ENCODE data around the gene UTP4.
"Not testable (repeated sequence)": the region's sequence is repeated elsewhere in the genome, so short reads cannot be mapped to it uniquely, and the experiment has no call there.

The UTP4 gene

GRCh38 chr16:69111216-69111875 is 21.1 kb upstream of the UTP4 start:
- DNase-seq = no peak

DNA sequence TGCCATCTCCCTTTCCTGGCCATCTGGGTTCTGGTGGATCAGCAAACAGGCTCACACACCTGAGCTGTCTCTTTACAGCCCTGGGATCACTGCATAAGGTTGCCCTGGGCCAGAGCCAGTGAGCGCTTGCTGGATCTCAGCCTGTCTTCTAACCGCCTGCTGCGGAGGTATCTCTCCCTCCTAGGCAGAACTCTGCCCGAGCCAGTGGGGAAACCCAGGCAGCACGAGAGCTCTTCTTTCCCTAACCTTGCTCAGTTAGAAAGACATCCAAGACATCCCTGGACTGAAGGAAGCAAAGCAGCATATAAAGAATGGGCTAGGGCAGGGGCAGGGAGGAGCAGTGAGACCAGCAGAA is 20.6 kb upstream of the UTP4 start:
- DNase-seq = no peak

- DNase-seq = peak; percentile 26
Observed at GRCh38 chr16:69112285-69113129, 19.9 kb upstream of the UTP4 start.

DNA sequence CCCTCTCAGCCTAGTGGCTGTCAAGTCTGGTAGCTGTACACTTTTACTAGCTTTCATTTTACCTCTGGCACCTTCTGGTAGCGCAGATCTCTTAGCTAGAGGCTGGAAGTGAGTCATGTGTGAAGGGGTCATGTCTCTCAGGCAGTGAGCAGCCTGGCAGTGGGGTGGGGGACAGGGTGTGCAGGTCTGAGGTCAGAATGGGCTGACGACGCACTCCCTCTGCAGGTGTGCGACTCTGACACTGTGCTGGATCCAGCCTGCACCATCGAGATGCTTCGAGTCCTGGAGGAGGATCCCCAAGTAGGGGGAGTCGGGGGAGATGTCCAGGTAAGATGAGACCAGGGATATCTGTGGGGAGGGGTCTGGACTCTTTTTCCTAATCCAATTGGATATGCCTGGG is 19.2 kb upstream of the UTP4 start:
- no peak for DNase-seq

- DNase-seq = no peak
Observed at GRCh38 chr16:69114346-69114975, 18.0 kb upstream of the UTP4 start.

DNA sequence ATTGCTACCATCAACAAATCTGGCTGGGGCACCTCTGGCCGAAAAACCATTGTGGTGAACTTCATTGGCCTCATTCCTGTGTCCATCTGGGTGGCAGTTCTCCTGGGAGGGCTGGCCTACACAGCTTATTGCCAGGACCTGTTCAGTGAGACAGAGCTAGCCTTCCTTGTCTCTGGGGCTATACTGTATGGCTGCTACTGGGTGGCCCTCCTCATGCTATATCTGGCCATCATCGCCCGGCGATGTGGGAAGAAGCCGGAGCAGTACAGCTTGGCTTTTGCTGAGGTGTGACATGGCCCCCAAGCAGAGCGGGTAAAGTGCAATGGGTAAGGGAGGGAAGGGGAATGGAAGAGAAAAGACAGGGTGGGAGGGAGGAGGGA is 17.5 kb upstream of the UTP4 start:
- no peak for DNase-seq

GRCh38 chr16:69115361-69115760 is 17.1 kb upstream of the UTP4 start:
- no peak for DNase-seq

GRCh38 chr16:69115837-69116236 is 16.6 kb upstream of the UTP4 start:
- DNase-seq = no peak

DNA sequence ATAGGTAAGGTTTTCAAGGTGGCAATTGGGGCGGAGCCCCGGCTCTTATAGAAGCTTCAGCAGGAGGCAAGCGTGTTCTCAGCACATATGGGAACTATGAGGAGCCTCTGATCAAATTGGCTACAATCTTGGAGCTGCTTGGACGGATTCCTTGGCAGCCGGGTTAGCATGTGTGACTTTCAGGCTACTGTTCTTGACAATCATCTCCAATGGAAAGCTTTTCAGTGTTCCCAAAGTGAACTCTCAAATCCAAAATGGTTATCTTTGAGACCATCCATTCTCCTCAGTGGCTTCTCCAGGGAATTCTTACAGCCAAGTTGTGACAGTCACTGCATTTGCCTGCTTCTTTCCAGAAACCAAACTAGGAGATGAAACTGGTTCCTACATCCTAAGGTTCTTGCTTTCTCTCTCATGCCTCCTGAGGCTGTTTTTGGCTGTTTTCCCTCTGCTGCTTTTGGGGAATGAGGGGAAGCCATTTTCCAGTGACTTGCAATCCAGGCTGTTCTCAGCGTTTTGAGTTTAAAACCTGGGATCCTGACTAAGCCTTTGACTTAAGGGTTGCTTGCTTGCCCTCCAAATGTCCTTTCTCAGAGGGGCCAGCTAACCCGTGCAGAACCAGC is 16.1 kb upstream of the UTP4 start:
- DNase-seq = no peak

GRCh38 chr16:69116906-69117305 is 15.5 kb upstream of the UTP4 start:
- DNase-seq = no peak

GRCh38 chr16:69118468-69118867 is 14.0 kb upstream of the UTP4 start:
- no peak for DNase-seq

GRCh38 chr16:69118994-69119393 is 13.5 kb upstream of the UTP4 start:
- DNase-seq = no peak

DNA sequence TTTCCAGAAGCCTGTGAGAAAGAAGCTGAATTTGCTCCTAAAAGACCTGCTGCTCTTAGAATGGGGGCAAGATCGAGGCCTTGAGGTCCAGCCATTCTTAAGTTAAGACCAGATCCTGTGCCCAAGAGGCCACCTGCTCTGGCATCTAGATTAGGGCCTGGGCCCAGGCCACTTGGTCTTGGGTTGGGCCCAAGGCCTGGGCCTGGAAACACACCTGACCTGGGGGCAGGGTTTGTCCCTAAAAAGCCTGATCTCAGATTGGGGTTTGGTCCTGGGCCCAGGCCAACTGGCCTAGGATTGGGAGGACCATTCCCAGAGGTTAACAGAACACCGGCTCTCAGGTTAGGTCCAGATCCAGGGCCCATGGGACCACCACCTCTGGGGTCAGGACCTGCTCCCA is 12.9 kb upstream of the UTP4 start:
- no peak for DNase-seq

GRCh38 chr16:69120096-69120664 is 12.3 kb upstream of the UTP4 start:
- DNase-seq = no peak

GRCh38 chr16:69123910-69124309 is 8.5 kb upstream of the UTP4 start:
- DNase-seq = peak; percentile 78

- not testable (repeated sequence) for DNase-seq
Observed at GRCh38 chr16:69124406-69124805, 8.0 kb upstream of the UTP4 start.

DNA sequence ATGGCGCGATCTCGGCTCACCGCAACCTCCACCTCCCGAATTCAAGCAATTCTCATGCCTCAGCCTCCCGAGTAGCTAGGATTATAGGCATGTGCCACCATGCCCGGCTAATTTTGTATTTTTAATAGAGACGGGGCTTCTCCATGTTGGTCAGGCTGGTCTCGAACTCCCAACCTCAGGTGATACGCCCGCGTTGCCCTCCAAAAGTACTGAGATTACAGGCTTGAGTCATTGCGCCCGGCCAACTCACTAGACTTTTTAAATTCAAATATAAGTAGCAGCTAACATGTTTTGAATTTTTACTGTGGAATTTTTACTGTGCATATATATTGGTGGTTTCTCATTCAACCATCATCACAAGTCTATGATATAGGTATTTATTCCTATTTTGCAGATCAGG is 7.5 kb upstream of the UTP4 start:
- not testable (repeated sequence) for DNase-seq

- no peak for DNase-seq
Observed at GRCh38 chr16:69126221-69126620, 6.2 kb upstream of the UTP4 start.

DNA sequence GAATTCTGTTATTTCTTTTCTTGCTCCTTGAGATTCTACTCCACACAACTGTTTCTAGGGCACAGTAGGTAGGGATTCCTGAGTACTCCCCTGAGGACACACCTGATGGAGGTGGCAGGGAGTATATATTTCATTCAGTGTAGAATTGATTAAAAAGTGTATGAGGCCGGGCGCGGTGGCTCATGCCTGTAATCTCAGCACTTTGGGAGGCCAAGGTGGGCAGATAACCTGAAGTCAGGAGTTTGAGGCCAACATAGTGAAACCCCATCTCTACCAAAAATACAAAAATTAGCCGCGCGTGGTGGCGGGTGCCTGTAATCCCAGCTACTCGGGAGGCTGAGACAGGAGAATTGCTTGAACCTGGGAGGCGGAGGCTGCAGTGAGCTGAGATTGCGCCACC is 5.6 kb upstream of the UTP4 start:
- not testable (repeated sequence) for DNase-seq

- no peak for DNase-seq
Observed at GRCh38 chr16:69127966-69128510, 4.4 kb upstream of the UTP4 start.

DNA sequence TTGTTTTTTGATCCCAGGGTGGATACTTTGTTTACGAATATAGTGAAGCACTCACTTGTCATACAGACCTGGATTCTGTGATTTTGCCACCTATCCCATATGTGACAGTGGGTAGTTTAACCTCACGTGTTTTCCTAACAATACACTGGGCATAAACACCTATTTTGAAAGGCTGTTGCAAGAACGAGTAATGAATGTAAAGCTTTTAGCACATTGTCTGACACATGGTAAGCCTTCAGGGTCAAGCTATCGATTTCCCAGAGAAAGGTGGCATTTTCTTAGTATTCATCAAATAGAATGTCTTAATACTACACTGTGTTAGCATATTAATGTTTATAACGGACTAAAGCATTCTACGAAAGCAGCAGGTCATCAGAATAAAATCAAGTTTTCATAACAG is 2.0 kb upstream of the UTP4 start:
- DNase-seq = no peak

DNA sequence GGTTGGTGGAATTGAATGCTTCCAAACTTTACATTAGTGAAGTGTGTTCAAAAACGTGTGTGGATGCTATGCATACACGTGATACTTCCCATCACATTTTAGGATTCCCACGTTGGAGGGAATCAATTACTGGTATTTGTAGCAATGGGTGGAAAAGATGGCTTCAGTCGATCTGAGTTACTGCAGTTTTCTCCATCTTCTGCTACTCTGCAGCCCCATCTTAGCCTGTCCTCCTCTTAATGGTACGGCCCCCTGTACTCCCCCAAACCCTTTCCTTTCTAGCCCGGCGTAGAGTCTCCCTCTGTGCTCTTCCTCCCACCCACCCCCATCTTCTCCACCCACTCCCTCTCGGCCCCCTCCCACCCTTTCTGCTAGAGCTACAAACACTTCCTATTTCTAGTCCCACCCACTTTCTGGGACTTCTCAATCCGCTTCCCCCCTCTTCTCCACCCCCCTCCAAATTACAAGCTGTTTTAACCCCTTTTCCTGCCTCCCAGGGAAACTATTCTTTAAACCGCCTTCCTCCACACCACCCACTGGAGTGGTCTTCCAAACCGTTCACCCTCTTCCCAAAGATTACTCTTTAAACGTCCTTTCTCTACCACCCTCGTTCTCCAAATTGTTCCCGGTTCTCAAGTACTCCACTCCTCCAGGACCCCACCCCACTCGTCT is 1.1 kb upstream of the UTP4 start:
- DNase-seq = peak; percentile 43
